Left renal cortex interstitium (tissue), 4 donors: ENCODE results near the gene CNTRL. TPM values are rescaled to one million over a fixed set of nuclear protein-coding genes. Genes with fewer than 3 reads are reported as not detected.
"Not testable (repeated sequence)": the region's sequence is repeated elsewhere in the genome, so short reads cannot be mapped to it uniquely, and the experiment has no call there.

Experiments used
- DNase-seq, 4 donors: peaks; one replicate each; pipeline ENCODE4 v3.0.0-alpha.2; 2013; ENCODE audit warnings: low read depth in 4 of 4, low spot score in 2 of 4, missing footprints in 1 of 4
- polyA plus RNA-seq, 4 donors: library from polyadenylated mRNA; unstranded; fragments of 120-200 nt; gene quantifications; one replicate each; pipeline ENCODE4 v1.2.1, GENCODE V29; 2013; ENCODE audit not compliant: insufficient read length in 4 of 4

The CNTRL gene
- polyA plus RNA-seq, 4 donors, result 28.2 to 38.3 (median 35.8) TPM

GRCh38 chr9:121129384-121129783, 54.6 kb downstream of the CNTRL start:
- DNase-seq, result not testable (repeated sequence)

- no peak for DNase-seq
Measured at GRCh38 chr9:121133104-121133816, 58.5 kb downstream of the CNTRL start.

- DNase-seq, result no peak
Measured at GRCh38 chr9:121135642-121136041, 60.9 kb downstream of the CNTRL start.

GRCh38 chr9:121138561-121138960, 63.8 kb downstream of the CNTRL start:
- DNase-seq, result no peak

- DNase-seq, result no peak
Measured at GRCh38 chr9:121138973-121139372, 64.2 kb downstream of the CNTRL start.

GRCh38 chr9:121140162-121140561, 65.4 kb downstream of the CNTRL start:
- no peak for DNase-seq

GRCh38 chr9:121141306-121141705, 66.6 kb downstream of the CNTRL start:
- DNase-seq, result no peak

- no peak for DNase-seq
Measured at GRCh38 chr9:121141706-121142105, 67.0 kb downstream of the CNTRL start.

- no peak for DNase-seq
Measured at GRCh38 chr9:121143771-121144170, 69.0 kb downstream of the CNTRL start.

GRCh38 chr9:121144482-121144881, 69.7 kb downstream of the CNTRL start:
- no peak for DNase-seq

GRCh38 chr9:121150188-121150587, 75.4 kb downstream of the CNTRL start:
- DNase-seq, result no peak

GRCh38 chr9:121153642-121154041, 78.9 kb downstream of the CNTRL start:
- DNase-seq, result no peak

GRCh38 chr9:121154782-121155181, 80.0 kb downstream of the CNTRL start:
- no peak for DNase-seq

- DNase-seq, result no peak
Measured at GRCh38 chr9:121156263-121156731, 81.5 kb downstream of the CNTRL start.

- DNase-seq, result no peak
Measured at GRCh38 chr9:121157939-121158338, 83.2 kb downstream of the CNTRL start.

- no peak for DNase-seq
Measured at GRCh38 chr9:121160025-121160424, 85.3 kb downstream of the CNTRL start.

- no peak for DNase-seq
Measured at GRCh38 chr9:121168052-121168451, 93.3 kb downstream of the CNTRL start.

- no peak for DNase-seq
Measured at GRCh38 chr9:121169094-121169601, 94.4 kb downstream of the CNTRL start.

GRCh38 chr9:121171236-121171635, 96.5 kb downstream of the CNTRL start:
- DNase-seq, result no peak

- no peak for DNase-seq
Measured at GRCh38 chr9:121172726-121173487, 98.2 kb downstream of the CNTRL start.

- DNase-seq, result no peak
Measured at GRCh38 chr9:121173501-121173900, 98.7 kb downstream of the CNTRL start.
